Islet precursor cell (in vitro differentiated cells): ENCODE results near the gene LPCAT2.
"Not testable (repeated sequence)": the region's sequence is repeated elsewhere in the genome, so short reads cannot be mapped to it uniquely, and the experiment has no call there.

Experiments
- DNase-seq: peaks from one replicate; pipeline ENCODE4 v3.0.0-alpha.2; 2018

Gene LPCAT2

DNA sequence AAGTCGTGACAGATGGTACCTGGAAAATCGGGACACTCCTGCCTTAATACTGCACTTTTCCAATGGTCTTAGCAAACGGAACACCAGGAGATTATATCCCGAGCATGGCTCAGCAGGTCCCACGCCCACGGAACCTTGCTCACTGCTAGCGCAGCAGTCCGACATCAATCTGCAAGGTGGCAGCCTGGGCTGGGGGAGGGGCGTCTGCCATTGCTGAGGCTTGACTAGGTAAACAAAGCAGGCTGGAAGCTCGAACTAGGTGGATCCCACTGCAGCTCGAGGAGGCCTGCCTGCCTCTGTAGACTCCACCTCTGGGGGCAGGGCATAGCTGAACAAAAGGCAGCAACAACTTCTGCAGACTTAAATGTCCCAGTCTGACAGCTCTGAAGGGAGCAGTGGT, 106.8 kb downstream of the LPCAT2 start:
- not testable (repeated sequence) for DNase-seq

DNA sequence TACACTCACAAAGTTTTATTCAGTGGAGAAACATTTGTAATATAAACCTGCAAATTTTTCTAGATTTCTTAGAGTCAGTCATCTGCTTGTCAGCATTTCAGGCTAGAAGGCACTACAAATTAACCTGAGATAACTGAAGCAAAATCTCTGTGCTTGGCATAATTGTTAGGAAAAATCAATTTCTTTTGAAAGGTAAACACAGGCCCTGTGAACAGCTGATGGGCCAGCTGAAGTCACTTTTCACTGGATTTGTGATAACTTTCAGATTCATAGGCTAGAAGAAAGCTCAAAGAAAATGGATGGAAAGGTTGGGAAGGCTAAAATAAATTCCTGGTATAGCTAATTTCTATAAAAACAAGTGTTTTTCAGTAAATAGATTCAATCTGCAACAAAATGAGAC, 112.9 kb downstream of the LPCAT2 start:
- no peak for DNase-seq

DNA sequence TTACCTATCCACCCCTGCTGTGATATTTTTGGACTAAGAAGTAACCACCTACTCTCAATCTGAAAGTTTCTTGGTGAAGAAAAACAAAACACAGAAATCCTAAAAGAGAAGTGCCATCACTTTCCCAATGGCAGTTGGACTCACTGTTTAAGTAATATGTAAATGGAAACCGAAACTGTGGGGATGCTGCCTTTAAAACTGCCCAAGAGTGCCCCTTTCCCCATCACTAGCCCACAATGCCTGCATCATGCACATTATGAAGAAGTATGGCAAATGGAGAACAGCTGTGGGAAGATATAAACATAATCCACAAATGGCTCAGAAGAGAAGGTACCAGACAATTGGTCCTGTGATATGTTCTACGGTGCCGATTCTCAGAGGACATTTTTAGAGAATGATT, 113.4 kb downstream of the LPCAT2 start:
- DNase-seq = no peak

DNA sequence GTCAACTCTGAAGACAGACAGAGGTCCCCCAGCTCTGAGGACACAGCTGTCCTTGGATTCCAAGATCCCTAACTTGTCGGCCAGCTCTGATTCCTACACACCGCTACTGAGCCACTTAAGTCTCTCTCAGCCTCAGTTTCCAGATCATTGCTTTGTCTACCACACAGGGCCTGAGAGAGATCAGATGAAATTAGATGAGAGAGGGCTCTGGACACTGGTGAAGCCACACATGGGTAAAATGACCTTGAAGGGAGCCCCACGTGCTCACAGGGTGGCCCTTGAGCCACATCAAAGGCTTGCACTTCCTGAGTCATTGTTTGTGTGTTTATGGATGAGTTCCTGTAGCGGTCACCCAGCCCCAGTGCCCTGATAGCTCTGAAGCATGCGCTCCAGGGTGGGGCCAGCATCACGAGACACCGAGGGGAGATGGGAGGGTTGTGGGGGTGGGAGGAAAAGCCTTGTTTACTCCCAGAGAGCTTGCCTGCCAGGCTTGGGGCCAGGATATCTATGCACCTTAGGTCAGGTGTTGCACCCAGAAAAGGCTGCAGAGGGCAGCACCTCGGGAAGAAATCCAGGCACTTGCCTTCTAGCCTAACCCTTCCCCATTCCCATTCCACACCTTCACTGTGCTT, 114.2 kb downstream of the LPCAT2 start:
- DNase-seq = peak; percentile 80

DNA sequence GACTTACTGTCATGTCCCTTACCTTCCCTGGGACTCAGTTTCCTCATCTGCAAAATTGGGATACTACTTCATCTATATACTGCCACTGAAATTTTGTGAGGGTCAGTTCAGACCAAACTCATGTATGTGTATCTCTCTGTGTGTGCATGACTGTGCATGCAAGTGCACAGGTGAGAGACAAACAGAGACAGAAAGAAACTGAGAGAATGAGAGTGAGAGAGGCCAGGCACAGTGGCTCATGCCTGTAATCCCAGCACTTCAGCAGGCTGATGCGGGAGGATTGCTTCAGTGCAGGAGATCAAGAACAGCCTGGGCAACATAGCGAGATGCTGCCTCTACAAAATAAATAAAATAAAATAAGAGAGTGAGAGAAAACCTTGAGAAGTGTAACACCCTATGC, 114.8 kb downstream of the LPCAT2 start:
- no peak for DNase-seq

DNA sequence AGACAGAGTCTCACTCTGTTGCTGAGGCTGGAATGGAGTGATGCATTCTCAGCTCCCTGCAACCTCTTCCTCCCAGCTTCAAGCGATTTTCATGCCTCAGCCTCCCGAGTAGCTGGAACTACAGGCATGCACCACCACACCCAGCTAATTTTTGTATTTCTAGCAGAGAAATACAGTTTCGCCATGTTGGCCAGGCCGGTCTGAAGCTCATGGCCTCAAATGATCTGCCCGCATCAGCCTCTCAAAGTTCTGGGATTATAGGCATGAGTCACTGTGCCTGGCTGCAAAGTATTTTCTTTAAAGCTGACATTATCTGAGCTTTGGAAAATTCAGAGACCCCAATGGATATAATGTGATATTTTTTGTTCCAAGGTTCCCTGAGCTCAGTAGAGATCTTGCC, 115.8 kb downstream of the LPCAT2 start:
- DNase-seq = no peak

DNA sequence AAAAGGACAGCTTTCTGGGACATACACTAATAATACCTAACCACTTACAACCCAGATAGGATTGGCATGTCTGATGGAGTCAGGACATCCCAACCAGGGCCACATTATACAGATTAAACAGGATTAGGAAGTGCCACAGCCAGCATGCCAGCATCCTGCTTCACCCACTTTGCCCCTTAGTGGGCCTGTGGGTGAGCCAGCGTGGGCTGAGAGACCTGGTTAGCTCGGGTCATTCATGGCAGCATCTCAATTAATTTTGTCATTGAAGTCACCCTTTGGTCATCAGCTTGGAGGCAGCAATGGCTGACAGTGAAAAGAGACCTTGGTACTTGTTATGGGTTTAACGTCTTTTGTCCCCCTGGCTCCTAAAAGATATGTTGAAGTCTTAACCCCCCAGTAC, 117.0 kb downstream of the LPCAT2 start:
- DNase-seq = no peak

DNA sequence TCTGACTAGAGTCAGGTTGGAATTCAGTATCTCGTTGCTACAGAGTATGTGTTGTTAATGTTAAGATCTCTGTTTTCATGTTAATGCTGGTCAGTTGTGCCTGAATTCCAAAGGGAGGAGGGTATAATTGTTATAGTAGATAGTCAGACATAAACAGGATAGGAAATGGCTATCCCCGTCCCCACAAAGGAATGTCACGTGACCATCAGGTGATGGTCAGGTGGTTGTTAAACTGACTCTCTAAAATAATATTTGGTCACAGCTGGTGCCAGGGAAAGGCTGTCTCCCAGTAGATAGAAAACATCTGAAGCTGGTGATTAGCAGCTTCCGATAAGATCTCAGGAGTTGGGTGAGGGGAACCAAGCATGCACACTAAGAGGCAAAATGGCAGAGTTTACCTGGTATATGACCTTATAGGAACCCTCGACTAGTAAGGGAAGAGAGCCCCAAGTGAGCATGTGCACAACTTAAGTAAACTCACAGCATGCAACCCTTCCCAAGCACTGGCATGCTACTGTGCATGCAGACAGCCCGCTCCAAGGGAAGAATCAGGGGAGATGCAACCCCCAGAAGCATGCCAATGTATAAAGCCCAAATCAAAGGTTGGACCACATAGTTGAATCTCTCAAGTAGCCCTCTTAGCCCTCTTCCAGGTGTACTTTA, 119.6 kb downstream of the LPCAT2 start:
- no peak for DNase-seq

DNA sequence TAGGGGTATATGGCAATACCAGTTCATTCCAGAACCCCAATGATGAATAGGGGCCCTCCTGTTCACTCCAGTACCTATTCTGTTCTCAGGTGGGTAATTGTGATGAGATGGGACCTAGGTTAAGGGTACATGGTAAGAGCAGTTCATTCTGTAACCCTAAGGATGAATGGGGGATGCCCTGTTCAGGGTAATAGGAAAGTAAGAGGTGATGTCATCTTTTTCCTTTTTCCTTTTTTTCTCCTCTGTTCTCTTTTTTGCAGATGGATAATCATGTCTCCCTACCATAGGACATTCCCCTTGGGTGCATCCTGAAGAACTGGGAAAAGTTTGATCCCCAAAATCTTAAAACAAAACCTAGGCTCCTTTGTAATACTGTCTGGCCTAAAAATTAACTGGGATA, 121.9 kb downstream of the LPCAT2 start:
- no peak for DNase-seq

DNA sequence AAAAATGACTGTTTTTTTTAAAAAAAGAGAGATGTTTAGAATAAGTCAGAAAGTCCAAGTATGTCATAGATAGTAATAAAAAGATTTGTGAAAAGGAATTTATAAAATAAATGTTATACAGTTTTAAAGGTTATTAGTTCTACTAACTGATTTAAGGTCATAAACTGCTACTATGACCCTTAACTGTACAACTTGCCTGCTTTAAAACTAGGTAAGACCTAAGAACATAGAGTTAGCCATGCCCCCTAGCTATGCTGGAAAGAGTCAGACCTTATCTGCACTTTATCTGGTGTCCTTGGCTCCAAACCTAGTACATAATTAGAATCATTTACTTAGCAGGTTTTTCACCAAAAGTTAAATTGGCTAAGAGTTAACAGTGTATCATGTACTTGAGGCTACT, 123.4 kb downstream of the LPCAT2 start:
- DNase-seq = no peak

DNA sequence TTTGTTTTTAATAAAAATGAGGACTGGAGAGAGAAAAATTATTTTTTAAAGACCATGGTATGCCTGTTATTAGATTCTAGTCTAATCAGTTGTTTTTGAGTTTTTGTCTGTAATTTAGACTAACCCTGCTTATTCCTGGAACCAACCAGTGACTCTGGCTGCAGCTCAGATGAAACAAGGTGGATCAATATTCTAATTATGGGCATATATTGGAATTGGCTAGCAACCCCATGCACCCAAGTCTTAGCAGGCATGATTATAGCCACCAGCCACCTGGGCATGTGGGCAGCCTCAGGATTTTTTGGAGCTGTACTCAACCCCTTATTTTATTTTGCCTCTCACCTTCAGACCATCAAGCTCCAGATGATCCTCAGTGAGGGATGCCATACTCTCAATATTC, 125.3 kb downstream of the LPCAT2 start:
- DNase-seq = no peak
